Tibial nerve (tissue), 4 donors: ENCODE measurements around the gene CPZ.

Source experiments
- CTCF ChIP-seq, 5 experiments: fragments of 200-600 bp in 3 of 5; fragments of 450-650 bp in 2 of 5; sonication (generic) in 3 of 5; IDR thresholded peaks; one replicate each; pipeline ENCODE4 v1.5.1; 2016 to 2019; ENCODE audit warnings: antibody characterized with exemption in 5 of 5, mild to moderate bottlenecking in 3 of 5, moderate library complexity in 2 of 5
- EP300 ChIP-seq, 2 donors: sonication (generic); formaldehyde crosslinking; IDR thresholded peaks; one replicate each; pipeline ENCODE4 v1.6.1; 2017; ENCODE audit warnings: antibody characterized with exemption in 2 of 2, mild to moderate bottlenecking in 1 of 2
- POLR2A ChIP-seq, 2 donors: fragments of 450-650 bp; IDR thresholded peaks; one replicate each; pipeline ENCODE4 v1.6.1; 2017; ENCODE audit warnings: antibody characterized with exemption in 2 of 2, mild to moderate bottlenecking in 2 of 2, moderate library complexity in 2 of 2

- TF ChIP-seq CTCF (IDR thresholded peaks at IDR 0.05) (no peak), POLR2A (IDR thresholded peaks at IDR 0.05) (no peak), EP300 (IDR thresholded peaks at IDR 0.05) (no peak)
Measured at GRCh38 chr4:8608714-8609391, 16.3 kb downstream of the CPZ start.
